ENCODE results near the gene RMC1. TPM values are rescaled to one million over a fixed set of nuclear protein-coding genes. Genes with fewer than 3 reads are reported as not detected.
"Not testable (repeated sequence)": the region's sequence is repeated elsewhere in the genome, so short reads cannot be mapped to it uniquely, and the experiment has no call there.

Gene RMC1
- total RNA-seq, 2 experiments from 2014 or later = 26.1 to 28.5 TPM

DNA sequence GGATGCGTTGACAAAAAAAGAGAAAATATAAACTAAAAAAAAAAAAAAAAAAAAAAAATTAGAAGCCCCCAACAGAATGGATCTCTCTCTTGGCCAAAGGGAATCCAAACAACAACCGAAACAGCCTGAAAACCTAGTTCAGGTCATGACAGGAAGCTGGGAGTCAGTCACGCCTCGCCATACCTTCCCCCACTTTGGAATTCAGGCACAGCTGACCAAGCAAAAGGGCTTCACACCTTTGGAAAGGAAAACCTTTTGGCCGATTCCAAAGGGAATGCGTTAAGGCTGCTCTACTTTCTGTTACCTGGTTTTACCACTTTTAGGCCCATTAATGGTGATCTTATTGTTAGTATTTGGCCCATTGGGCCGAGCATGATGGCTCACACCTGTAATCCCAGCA lies 17.9 kb upstream of the RMC1 start:
- TF ChIP-seq, protein P1, sequence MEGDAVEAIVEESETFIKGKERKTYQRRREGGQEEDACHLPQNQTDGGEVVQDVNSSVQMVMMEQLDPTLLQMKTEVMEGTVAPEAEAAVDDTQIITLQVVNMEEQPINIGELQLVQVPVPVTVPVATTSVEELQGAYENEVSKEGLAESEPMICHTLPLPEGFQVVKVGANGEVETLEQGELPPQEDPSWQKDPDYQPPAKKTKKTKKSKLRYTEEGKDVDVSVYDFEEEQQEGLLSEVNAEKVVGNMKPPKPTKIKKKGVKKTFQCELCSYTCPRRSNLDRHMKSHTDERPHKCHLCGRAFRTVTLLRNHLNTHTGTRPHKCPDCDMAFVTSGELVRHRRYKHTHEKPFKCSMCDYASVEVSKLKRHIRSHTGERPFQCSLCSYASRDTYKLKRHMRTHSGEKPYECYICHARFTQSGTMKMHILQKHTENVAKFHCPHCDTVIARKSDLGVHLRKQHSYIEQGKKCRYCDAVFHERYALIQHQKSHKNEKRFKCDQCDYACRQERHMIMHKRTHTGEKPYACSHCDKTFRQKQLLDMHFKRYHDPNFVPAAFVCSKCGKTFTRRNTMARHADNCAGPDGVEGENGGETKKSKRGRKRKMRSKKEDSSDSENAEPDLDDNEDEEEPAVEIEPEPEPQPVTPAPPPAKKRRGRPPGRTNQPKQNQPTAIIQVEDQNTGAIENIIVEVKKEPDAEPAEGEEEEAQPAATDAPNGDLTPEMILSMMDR (IDR thresholded peaks at IDR 0.05) = no peak
- POLR2A ChIA-PET = no interaction called here
- intact Hi-C loops (cut with micrococcal nuclease) = no loop called here
- Mint-ChIP-seq H3K27ac (no peak overlapping the region), H3K9me3 (no peaks in the 10 kb centered on the region), H3K4me3 (no peak overlapping the region), H3K36me3 (ENCODE audit: low read depth) (peaks cover 11% of the 10 kb centered on the region), H3K4me1 (ENCODE audit: low read depth) (peaks cover 19% of the 10 kb centered on the region), H3K27me3 (no peaks in the 10 kb centered on the region)
- ATAC-seq (no peak), DNase-seq (no peak)
- CTCF ChIA-PET = interaction anchor here (2.8 to 3.8 kb wide), 2 partner anchors 11 to 13 kb away, joined by 10 to 17 read pairs; no protein-coding TSS in a partner anchor

DNA sequence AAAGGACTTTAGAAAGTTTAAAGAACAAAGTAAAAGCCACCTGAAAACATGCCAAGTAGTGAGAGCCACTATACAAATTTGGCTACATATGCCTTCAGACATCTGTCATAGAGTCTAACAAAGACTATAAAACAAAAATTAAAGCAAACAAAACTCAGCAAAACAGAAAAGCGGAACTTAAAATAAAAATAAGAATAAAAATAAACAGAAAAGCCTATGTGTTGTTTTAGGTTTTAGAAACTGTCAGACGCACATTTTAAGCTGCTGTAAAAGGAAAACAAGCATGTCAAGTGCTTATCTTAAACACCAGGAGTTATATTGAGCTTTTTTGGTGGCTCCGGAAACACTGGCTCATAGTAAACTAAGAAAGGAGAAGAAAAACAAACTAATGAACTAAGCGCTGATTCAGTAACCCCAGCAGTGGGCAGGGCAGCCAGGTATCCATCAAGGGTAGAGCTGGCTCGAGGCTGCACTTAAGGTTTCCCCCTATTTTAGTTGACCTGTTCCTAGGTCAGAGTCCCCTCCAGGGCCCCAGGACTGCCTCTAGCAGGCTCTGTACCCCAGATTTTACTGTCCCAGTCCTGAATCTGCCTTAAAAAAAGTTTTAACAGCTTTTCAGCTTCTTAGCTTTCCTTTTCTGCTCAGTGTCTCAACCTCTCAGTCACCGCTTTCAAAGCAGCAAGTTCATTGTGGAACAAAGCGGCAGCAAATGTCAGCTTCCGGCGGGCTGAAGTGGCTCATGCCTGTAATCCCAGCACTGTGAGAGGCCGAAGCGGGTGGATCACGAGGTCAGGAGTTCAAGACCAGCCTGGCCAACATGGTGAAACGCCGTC lies 15.4 kb upstream of the RMC1 start:
- no peaks in the 10 kb centered on the region for H3K9me3 Mint-ChIP-seq
- ATAC-seq (peak; percentile 87), DNase-seq (peak; percentile 78)
- intact Hi-C loops (cut with micrococcal nuclease) = no loop called here
- POLR2A ChIA-PET = interaction anchor here (0.7 to 1.6 kb wide), 3 partner anchors 10 to 42 kb away, joined by 3 to 11 read pairs (median 5); partner anchors contain the start of gene RMC1
- H3K4me1 Mint-ChIP-seq (ENCODE audit: low read depth) = peaks cover 19% of the 10 kb centered on the region
- CTCF ChIA-PET = interaction anchor here (0.9 to 3.2 kb wide), 11 partner anchors 9 to 555 kb away, joined by 3 to 51 read pairs (median 5); partner anchors contain the start of genes NPC1, RBBP8 and RMC1
- peak overlapping the region; percentile 90 for H3K27ac Mint-ChIP-seq
- no peaks in the 10 kb centered on the region for H3K36me3 Mint-ChIP-seq (ENCODE audit: low read depth)
- TF ChIP-seq, protein P1 (IDR thresholded peaks at IDR 0.05) = no peak
- no peaks in the 10 kb centered on the region for H3K27me3 Mint-ChIP-seq
- peak overlapping the region; percentile 65 for H3K4me3 Mint-ChIP-seq

DNA sequence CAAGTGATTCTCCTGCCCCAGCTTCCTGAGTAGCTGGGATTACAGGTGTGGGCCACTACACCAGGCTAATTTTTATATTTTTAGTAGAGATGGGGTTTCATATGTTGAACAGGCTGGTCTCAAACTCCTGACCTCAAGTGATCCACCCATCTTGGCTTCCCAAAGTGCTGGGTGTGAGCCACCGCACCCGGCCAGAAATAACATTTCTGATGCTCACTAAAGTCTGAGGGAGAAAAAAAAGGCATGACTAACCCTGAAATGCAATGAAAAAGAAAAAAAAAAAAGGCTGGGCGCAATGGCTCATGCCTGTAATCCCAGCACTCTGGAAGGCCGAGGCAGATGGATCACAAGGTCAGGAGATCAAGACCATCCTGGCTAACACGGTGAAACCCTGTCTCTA lies 13.7 kb upstream of the RMC1 start:
- DNase-seq; H3K4me3 Mint-ChIP-seq; H3K27ac Mint-ChIP-seq; ATAC-seq; H3K27me3 Mint-ChIP-seq; POLR2A ChIA-PET; H3K36me3 Mint-ChIP-seq (ENCODE audit: low read depth); H3K9me3 Mint-ChIP-seq; intact Hi-C loops (cut with micrococcal nuclease): not testable (repeated sequence)
- peaks cover 19% of the 10 kb centered on the region for H3K4me1 Mint-ChIP-seq (ENCODE audit: low read depth)
- CTCF ChIA-PET = interaction anchor here (2.1 kb wide), 1 partner anchor 12 kb away, joined by 5 read pairs; no protein-coding TSS in a partner anchor

DNA sequence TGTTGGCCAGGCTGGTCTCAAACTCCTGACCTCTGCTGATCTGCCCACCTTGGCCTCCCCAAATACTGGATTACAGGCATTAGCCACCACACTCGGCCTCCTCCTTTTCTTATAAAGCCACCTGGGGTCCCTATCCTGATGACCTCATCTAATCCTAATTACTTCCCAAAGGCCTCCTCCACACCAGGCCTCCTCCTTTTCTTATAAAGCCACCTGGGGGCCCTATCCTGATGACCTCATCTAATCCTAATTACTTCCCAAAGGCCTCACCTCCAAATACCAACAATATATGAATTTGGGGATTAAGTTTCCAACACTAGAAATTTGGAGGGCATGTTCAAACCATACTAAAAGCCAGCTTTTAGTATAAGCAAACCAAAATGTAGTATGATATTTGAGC lies 9.7 kb upstream of the RMC1 start:
- no peak overlapping the region for H3K4me3 Mint-ChIP-seq
- H3K36me3 Mint-ChIP-seq (ENCODE audit: low read depth) = no peaks in the 10 kb centered on the region
- no peaks in the 10 kb centered on the region for H3K9me3 Mint-ChIP-seq
- H3K27ac Mint-ChIP-seq = no peak overlapping the region
- DNase-seq (no peak), ATAC-seq (no peak)
- peaks cover 6% of the 10 kb centered on the region for H3K4me1 Mint-ChIP-seq (ENCODE audit: low read depth)
- TF ChIP-seq, protein P1 (IDR thresholded peaks at IDR 0.05) = no peak
- H3K27me3 Mint-ChIP-seq = no peaks in the 10 kb centered on the region
- ChIA-PET CTCF (no interaction called here), POLR2A (interaction anchor here (1.0 kb wide), 1 partner anchor 9 kb away, joined by 4 read pairs; no protein-coding TSS in a partner anchor)
- intact Hi-C loops (cut with micrococcal nuclease) = no loop called here

DNA sequence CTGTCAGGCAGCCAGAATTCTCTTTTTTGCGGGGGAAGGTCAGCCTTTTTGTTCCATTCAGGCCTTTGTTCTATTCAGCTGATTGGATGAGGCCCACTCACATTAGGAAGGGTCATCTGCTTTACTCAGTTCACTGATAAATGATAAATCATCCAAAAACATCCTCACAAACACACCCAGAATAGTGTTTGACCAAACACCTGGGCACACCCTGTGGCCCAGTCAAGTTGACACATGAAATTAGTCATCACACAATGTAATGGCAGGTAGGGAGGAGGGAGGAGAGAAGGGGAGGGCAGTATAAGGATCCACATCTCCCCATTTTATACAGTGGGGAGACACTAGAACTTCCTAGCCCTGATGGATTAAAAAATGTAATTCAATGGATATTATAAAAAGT lies 8.3 kb upstream of the RMC1 start:
- POLR2A ChIA-PET = no interaction called here
- Mint-ChIP-seq H3K4me1 (ENCODE audit: low read depth) (peaks cover 8% of the 10 kb centered on the region), H3K4me3 (no peak overlapping the region), H3K27me3 (no peaks in the 10 kb centered on the region), H3K9me3 (no peaks in the 10 kb centered on the region), H3K27ac (no peak overlapping the region), H3K36me3 (ENCODE audit: low read depth) (no peaks in the 10 kb centered on the region)
- DNase-seq = no peak
- CTCF ChIA-PET = no interaction called here
- intact Hi-C loops (cut with micrococcal nuclease) = no loop called here
- TF ChIP-seq, protein P1 (IDR thresholded peaks at IDR 0.05) = no peak
- ATAC-seq = no peak
